Astrocyte of the hippocampus (primary cell): ENCODE results near the gene ATRNL1.
"Not testable (repeated sequence)": the region's sequence is repeated elsewhere in the genome, so short reads cannot be mapped to it uniquely, and the experiment has no call there.

Experiments
- DNase-seq: peaks from one replicate; pipeline ENCODE4 v3.0.0; 2011; ENCODE audit warnings: low read depth, low spot score

Gene ATRNL1

GRCh38 chr10:115092555-115093285, 445 bp upstream of the ATRNL1 start:
- DNase-seq, result peak; percentile 64

- DNase-seq, result peak; percentile 11
Measured at GRCh38 chr10:115093776-115094408, 727 bp downstream of the ATRNL1 start.

GRCh38 chr10:115094416-115095140, 1.4 kb downstream of the ATRNL1 start:
- DNase-seq, result peak; percentile 2

- no peak for DNase-seq
Measured at GRCh38 chr10:115095758-115096157, 2.6 kb downstream of the ATRNL1 start.

DNA sequence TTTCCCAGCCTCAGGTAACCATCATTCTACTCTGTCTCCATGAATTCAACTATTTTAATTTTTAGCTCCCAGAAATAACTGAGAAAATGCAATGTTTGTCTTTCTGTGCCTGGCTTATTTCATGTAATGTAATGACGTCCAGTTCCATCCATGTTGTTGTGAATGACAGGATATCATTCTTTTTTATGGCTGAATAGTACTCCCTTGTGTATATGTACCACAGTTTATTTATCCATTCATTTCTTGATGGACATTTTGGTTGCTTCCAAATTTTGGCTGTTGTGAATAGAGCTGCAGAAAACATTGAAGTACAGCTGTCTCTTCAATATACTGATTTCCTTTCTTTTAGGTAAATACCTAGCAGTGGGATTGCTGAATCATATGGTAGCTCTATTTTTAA, 10.5 kb downstream of the ATRNL1 start:
- DNase-seq, result no peak

DNA sequence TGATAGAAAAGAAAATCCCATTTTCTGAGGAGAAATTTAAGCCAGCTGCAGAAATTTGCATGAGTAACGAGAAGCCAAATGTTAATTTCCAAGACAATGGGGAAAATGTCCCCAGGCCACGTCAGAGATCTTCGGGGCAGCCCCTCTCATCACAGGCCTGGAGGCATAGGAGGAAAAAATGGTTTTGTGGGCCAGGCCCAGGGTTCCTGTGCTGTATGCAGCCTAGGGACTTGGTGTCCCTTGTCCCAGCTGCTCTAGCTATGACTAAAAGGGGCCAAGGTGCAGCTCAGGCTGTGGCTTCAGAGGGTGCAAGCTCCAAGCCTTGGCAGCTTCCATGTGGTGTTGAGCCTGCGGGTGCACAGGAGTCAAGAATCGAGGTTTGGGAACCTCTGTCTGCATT, 12.2 kb downstream of the ATRNL1 start:
- DNase-seq, result not testable (repeated sequence)

- no peak for DNase-seq
Measured at GRCh38 chr10:115107830-115108229, 14.7 kb downstream of the ATRNL1 start.

DNA sequence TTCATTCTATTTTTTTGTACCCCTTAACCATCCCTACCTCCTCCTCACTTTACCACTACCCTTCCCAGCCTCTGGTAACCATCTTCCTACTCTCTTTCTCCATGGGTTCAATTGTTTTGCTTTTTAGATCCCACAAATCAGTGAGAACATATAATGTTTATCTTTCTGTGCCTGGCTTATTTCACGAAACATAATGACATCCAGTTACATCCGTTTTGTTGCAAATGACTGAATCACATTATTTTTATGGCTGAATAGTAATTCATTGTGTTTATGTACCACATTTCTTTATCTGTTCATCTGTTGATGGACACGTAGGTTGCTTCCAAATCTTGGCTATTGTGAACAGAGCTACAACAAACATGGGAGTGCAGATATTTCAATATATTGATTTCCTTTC, 24.1 kb downstream of the ATRNL1 start:
- DNase-seq, result no peak

DNA sequence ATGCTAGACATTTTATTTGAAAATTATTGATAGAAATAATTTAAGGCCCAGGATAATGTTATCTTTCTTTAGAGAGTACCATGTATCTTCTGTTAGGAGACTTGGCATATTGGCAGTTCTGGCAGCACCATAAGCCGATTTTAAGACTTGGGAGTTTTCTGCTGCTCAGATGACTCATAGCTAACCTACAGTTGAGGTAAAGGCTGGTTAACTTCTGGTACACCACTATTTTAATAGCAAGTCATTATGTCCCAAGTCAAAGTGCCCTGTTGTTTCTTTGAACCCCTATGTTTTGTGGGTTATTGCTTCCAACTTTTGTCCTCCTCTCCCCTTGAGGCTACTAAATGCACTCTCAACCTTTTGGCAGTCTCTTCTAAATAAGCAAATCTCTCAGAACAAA, 25.2 kb downstream of the ATRNL1 start:
- DNase-seq, result peak; percentile 18

DNA sequence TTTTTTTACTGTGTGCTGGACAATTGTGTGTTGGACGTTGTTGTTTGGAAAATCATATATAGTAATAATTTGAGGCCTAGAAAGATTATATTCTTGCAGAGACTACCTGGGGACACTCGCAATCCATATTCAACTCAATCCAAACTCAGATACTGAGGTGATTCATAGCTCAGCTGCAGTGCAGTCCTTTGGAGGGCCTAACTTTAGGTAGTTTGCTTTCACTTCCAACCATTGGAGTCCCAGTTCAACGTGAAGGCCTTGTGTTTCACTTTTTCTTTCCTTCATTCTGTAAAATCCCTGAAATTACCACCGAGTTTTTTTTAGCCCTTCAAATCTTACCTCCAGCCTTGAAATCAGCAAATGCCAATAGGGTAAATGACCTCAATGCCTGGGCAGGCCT, 32.3 kb downstream of the ATRNL1 start:
- no peak for DNase-seq

DNA sequence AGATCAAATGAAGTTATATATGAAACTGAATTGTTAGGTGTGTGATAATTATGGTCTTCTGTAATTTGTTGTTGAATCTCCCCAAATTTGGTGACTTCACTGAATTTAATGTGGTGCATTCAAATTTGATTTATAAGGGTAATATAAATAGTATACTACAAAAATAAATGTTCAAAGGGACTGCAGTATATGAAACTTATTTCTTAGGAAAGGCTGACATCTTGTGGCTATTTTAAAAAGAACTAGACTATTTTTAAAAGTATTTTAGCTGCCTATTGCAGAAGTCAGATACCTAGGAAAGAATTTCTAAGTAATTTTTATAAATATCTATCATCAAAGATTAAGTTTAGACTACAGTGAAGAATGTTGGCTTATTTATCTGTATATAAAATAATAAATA, 36.6 kb downstream of the ATRNL1 start:
- peak; percentile 46 for DNase-seq

- DNase-seq, result no peak
Measured at GRCh38 chr10:115136616-115137015, 43.5 kb downstream of the ATRNL1 start.

DNA sequence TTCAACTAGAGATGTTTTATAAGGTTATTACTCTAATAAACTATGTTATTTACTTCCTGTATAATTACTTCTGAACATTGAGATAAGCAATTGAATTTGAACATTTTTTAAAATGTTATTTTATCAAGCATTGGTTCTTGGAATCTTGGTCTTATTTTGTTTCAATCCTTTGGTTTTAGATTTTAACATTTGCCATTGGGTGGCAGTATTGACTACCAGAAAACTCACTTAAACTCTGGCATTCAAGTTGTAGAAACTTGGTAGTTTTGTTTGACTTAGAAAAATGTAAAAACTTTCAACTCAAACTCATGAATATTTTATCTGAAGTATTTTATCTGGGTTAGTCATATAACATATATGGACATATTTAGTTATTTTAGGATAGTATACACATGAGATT, 48.1 kb downstream of the ATRNL1 start:
- DNase-seq, result peak; percentile 35

- no peak for DNase-seq
Measured at GRCh38 chr10:115157357-115157756, 64.2 kb downstream of the ATRNL1 start.

GRCh38 chr10:115163129-115163528, 70.0 kb downstream of the ATRNL1 start:
- DNase-seq, result no peak

DNA sequence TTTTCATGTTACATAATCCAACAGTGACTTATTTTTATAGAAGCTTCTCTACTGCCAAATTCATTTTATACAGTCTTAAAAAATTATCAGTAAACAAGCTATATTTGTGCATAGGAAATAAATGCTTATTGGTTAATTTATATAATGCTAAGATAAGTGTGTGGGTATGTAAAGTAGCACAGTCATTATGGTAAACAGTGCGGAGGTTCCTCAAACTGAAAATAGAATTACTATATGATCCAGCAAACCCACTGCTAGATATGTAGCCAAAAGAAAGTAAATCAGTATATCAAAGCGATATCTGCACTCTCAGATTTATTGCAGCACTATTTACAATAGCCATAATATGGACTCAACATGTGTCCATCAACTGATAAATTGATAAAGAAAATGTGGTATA, 71.1 kb downstream of the ATRNL1 start:
- DNase-seq, result no peak

DNA sequence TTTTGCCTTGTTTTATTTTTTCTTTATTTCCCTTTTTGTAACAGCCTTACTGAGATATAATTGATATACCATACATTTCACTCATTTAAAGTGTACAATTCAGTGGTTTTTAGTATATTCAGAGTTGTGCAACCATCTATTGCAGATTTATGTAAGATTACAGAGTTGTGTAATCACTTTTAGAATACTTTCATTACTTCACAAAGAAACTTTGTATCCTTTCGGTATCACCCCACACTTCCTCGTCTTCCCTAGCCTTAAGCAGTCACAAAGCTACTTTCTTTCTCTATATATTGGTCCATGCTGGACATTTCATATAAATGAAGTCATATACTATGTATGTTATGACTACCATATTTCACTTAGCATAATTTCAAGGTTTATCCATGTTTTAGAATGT, 74.6 kb downstream of the ATRNL1 start:
- no peak for DNase-seq

GRCh38 chr10:115171392-115171960, 78.3 kb downstream of the ATRNL1 start:
- peak; percentile 7 for DNase-seq

GRCh38 chr10:115173915-115174443, 80.8 kb downstream of the ATRNL1 start:
- DNase-seq, result no peak

- not testable (repeated sequence) for DNase-seq
Measured at GRCh38 chr10:115207276-115207675, 114.1 kb downstream of the ATRNL1 start.

DNA sequence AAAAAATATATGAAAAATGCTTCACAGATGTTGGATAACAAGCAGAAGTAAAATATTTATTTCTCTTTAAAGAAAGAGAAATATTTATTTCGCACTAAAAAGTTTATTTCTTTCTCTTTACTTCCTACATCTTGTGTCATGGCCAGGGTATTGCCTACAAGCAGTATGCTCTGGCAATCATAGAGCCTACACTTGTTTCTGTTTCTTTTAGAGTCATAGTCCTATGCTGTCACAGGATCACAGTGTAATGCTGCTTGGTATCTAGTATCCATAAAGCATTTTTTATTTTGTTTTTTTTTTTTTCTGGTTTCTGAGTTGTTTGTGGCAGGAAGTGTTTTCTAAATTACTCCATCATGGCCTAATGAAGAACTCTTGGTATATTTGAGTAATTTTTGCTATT, 116.0 kb downstream of the ATRNL1 start:
- DNase-seq, result no peak

GRCh38 chr10:115214829-115215228, 121.7 kb downstream of the ATRNL1 start:
- DNase-seq, result no peak
